ENCODE measurements around the gene PITX3.

Gene PITX3

GRCh38 chr10:102241444-102242117, at the start of gene PITX3:
PITX3 (minus strand) TSS chr10:102241512; CDS start chr10:102232080, 9,432 bp downstream.
- DNase-seq = no peak

DNA sequence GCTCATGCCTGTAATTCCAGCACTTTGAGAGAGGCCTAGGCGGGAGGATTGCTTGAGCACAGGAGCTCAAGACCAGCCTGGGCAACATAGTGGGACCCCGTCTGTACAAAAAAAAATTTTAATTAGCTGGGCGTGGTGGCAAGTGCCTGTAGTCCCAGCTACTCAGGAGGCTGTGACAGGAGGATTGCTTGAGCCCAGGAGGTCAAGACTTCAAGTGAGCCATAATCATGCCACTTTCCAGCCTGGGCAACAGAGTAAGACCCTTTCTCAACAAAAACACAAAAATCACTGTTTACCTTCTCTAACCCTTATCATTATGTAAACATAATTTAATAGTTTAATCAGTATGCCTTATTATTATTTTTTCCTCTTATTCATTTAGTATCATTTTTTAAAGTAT, 48.5 kb upstream of the PITX3 start:
- DNase-seq = no peak

DNA sequence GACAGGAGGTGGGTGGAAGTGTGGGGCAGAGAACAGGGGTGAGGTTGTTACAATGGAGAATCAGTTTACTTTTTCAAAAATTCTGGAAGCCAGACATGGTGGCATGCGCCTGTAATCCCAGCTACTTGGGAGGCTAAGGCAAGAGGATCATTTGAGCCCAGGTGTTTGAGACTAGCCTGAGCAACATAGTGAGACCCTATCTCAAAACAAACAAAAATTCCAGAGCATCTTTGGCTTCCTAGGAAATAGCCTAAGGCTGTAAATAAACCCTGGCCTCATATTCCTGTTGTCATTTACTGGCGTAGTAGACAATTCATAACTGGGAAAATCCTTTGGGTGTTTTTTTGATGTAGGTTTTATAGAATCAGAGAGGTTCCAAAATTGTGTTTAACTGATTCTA, 48.0 kb upstream of the PITX3 start:
- DNase-seq = no peak

GRCh38 chr10:102287991-102288390, 46.7 kb upstream of the PITX3 start:
- DNase-seq = no peak

GRCh38 chr10:102287538-102287937, 46.2 kb upstream of the PITX3 start:
- no peak for DNase-seq

DNA sequence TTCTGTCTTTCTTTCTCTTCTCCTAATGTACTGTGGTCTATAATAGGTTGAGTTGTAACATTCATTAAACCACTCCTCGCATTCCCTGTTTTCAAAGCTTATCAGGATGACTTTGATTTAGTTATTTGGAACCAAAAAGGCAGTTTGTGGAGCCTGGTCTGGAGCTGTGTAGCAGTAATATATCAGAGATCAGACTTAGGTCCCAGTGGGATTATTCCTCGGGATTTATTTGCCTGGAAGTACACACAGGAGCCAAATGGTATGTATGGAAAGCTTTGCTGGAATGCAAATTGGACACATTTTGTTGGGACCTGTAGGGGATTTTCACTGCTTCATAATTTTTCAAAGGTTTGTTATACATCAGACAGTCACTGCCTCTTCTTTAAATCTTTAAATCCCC, 44.9 kb upstream of the PITX3 start:
- DNase-seq = no peak

- DNase-seq = no peak
Observed at GRCh38 chr10:102285133-102285532, 43.8 kb upstream of the PITX3 start.

DNA sequence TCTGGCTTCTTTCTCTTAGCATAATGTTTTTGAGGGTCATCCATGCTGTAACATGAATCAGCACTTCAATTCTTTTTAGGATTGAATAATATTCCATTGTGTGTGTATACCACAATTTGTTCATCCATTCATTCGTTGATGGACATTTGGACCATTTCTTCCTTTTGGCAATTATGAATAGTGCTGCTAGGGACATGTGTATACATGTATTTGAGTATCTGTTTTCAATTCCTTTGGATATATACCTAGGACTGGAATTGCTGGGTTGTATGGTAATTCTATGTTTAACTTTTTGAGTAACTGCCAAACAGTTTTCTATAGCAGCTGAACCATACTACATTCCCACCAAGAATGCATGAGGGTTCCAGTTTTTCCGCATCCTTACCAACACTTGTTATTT, 43.2 kb upstream of the PITX3 start:
- no peak for DNase-seq

DNA sequence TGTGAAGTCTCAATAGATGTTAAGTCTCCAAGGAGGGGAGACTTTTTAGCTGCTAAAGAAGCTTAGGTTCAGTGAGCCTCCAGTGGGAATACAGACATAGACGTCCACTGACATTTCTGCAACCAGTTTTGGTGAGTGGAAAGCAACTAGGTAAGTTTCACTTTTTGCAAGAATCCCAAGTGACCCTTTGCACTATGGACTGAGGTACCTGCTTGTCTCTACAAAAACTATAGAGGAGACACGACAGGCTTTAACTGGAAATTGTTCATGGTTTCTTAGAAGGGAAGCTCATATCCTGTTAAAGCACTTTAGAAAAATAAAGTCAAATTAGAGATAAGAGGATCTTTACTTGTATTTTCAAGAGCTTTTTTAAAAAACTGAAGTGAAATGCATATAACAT, 42.6 kb upstream of the PITX3 start:
- no peak for DNase-seq

DNA sequence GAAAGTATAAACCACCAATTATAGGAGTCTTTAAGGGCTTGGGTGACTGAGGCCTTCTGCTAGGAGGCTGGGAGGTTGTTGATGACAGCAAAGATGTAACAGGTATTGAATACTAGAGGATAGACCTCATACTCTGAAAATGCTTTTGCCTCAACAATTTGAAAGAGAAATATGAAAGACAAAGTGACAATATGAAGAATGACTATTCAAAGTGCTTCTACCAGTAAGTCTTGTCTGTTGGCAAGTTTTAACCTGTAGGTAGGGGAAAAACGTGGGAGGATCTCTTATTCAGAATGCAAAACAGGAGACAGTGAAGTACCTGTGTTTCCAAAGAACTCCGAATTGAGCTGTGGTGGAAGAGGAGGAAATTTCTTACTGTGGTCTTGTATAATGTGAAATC, 42.2 kb upstream of the PITX3 start:
- DNase-seq = no peak

- no peak for DNase-seq
Observed at GRCh38 chr10:102281102-102281487, 39.8 kb upstream of the PITX3 start.

DNA sequence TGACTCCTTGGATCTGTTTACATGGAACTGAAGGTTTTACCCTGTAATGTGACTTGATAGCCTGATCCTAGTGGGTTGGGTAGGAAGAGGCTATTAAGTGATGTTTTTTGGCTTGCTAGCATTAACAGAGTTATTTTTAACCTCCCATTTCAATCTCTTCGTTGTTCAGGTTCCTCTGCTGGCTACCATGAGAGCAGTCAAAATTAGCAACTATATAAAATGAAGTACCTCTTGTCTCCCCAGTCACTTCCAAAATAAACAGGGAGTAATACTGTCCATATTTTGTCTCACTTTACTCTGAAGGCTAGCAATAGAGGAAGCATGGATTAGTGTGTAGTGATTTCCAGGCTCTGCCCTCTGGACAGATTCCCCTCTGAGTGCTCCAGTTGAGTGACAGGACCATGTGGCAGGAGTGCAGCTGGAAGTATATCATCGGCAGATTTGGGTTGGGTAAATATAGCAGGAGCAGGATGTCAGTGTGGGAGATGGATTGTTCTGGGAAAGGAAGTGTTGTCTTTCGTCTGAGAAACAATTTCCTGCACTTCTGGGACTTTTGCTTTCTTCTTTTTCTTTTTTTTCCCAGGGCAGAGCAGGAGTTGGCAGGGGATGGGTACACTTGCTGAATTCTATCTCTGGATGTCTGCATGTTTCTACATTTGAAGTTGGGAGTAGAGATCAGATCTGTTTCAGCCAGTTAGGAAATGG, 39.2 kb upstream of the PITX3 start:
- no peak for DNase-seq

DNA sequence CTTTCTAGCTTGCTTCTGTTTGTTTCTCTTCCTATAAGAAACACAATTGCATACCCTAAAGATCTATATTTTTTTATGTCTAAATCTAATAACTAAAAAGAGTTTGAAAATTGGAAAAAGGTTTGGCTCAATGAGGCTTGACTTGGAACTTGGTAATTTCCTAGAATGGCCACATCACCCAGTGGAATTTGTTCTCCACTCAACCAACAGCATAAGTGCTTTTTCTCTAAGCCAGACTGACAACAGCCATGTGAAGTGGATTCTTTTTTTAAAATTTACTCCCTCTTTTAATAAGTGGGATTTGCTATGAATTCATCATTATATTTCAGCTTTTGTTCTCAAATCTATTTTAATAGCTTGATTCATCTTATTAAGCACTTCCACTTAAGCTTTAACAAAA, 37.8 kb upstream of the PITX3 start:
- no peak for DNase-seq

DNA sequence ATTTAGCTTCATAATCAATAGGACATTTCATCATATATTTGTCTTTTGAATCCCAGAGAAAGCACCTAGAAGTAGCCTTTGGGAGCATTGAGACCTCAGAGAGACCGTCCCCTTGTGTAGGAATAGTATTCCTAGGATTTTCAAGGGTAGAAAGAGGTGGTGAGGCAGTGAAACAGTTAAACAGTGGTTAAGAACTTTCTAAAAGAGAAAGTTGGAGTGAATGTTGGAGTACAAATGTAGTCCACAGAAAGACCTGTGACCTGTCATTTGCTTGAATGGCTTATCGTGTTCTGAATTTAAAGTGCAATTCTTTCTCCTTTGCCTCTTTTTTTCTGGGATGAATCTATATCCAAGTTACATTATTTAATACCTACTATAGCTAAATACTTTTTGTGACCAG, 34.0 kb upstream of the PITX3 start:
- no peak for DNase-seq

- DNase-seq = no peak
Observed at GRCh38 chr10:102274062-102274461, 32.8 kb upstream of the PITX3 start.

- DNase-seq = no peak
Observed at GRCh38 chr10:102269017-102269416, 27.7 kb upstream of the PITX3 start.

GRCh38 chr10:102268375-102268888, 27.1 kb upstream of the PITX3 start:
- no peak for DNase-seq

- no peak for DNase-seq
Observed at GRCh38 chr10:102267748-102268147, 26.4 kb upstream of the PITX3 start.

- DNase-seq = no peak
Observed at GRCh38 chr10:102266670-102267069, 25.4 kb upstream of the PITX3 start.

DNA sequence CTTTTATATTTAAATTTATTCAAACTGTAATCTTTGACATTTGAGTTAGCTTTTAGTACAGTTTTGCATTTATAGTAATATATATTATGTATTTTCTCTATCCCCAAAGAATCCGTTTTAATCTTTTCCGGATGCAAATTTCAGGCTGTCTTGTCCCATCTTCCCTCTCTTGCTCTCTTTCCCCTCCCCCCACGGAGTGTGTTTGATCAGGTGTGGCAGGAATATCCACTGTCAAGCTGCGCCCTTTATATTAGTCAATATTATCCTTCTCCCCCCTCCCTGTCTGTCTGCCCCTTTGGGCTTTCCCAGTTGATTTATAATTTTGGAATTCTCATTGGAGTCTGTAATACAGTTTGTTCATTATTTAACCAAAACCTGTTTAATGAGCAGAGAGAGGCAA, 23.1 kb upstream of the PITX3 start:
- DNase-seq = no peak

DNA sequence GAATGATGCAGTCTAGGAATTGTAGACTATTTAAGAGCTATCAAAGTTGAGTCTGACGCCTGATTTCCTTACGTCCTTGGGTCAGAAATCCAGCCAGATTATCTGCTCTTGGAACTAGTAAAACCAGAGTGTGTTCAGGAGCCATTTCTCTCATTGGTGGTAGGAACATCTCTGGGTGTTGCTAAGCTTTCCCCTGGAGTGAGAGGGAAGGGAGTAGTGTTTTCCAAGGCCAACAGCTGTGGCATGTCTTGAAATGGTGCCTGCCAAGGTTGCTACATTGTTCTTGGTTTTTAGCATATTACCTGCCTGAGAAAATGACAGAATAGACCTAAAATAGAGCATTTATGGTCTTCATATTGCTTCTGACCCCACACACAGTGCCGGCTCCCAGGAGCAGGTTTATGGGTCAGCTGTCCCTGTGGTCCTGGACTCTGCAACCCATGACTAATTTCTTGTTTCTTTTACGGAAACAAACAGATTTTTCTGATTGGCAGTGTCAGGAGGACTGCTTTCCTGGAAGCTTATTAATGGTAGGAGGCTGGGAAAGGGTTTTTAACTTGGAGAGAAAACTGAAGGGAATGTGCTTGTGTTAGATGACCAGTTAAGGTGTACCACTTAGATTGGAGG, 21.5 kb upstream of the PITX3 start:
- no peak for DNase-seq

DNA sequence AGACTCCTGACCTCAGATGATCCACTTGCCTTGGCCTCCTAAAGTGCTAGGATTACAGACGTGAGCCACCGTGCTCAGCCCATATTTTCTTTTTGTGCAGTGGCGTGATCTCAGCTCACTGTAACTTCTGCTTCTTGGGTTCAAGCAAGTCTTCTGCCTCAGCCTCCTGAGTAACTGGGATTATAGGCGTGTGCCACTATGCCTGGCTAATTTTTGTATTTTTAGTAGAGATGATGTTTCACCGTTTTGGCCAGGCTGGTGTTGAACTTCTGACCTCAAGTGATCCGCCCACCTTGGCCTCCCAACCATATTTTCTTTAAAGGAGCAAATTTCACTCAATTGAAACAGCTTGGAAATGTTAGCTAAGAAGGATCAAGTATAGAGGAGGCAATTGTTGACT, 20.5 kb upstream of the PITX3 start:
- DNase-seq = no peak

DNA sequence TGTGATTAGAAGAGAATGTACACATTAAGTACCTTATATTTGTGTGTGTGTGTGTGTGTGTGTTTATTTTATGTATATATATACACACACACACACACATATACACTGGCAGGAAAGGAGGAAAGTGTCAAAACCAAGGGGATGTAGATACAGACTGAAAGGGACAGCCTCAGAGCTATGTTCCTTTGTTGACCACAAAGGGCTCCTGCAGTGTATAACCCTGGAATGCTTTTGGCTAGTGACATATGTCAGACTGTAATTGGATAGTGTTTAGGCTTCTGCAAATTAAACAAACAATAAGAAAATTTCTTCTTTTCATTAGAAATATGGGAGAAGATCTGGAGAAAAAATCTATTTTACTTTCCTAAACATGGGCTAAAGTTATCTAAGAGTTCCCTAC, 19.9 kb upstream of the PITX3 start:
- DNase-seq = no peak

- DNase-seq = no peak
Observed at GRCh38 chr10:102255404-102255803, 14.1 kb upstream of the PITX3 start.
